ENCODE results near the gene LHCGR.
"Not testable (repeated sequence)": the region's sequence is repeated elsewhere in the genome, so short reads cannot be mapped to it uniquely, and the experiment has no call there.

Gene LHCGR

GRCh38 chr2:48703621-48704020 is 51.9 kb downstream of the LHCGR start:
- not testable (repeated sequence) for DNase-seq

- DNase-seq: no peak
Observed at GRCh38 chr2:48699348-48699930, 56.1 kb downstream of the LHCGR start.

GRCh38 chr2:48696881-48697280 is 58.6 kb downstream of the LHCGR start:
- no peak for DNase-seq

GRCh38 chr2:48695991-48696390 is 59.5 kb downstream of the LHCGR start:
- no peak for DNase-seq

GRCh38 chr2:48694149-48694548 is 61.4 kb downstream of the LHCGR start:
- DNase-seq: no peak

GRCh38 chr2:48693645-48694044 is 61.9 kb downstream of the LHCGR start:
- no peak for DNase-seq

GRCh38 chr2:48693066-48693465 is 62.5 kb downstream of the LHCGR start:
- DNase-seq: no peak

- no peak for DNase-seq
Observed at GRCh38 chr2:48691935-48692691, 63.4 kb downstream of the LHCGR start.

- no peak for DNase-seq
Observed at GRCh38 chr2:48685126-48685525, 70.4 kb downstream of the LHCGR start.

GRCh38 chr2:48677450-48677849 is 78.1 kb downstream of the LHCGR start:
- DNase-seq: no peak

GRCh38 chr2:48674933-48675332 is 80.6 kb downstream of the LHCGR start:
- DNase-seq: no peak

- no peak for DNase-seq
Observed at GRCh38 chr2:48673581-48673980, 81.9 kb downstream of the LHCGR start.

- DNase-seq: no peak
Observed at GRCh38 chr2:48668992-48669391, 86.5 kb downstream of the LHCGR start.

GRCh38 chr2:48651158-48651790 is 104.2 kb downstream of the LHCGR start:
- DNase-seq: no peak

- no peak for DNase-seq
Observed at GRCh38 chr2:48638261-48638660, 117.3 kb downstream of the LHCGR start.
